SK-N-SH (cell line): ENCODE measurements around the gene HECTD4. TPM values are rescaled to one million over a fixed set of nuclear protein-coding genes. Genes with fewer than 3 reads are reported as not detected.

ENCODE experiments used
- CTCF ChIA-PET: fragments of 300-600, 350-600 bp; formaldehyde crosslinking; extraction: SDS; loops from one replicate; lab custom pipeline; 2021; lab: Yijun Ruan, JAX
- POLR2A ChIA-PET: fragments of 350-600 bp; sonication (Branson Sonifier 250); formaldehyde crosslinking; extraction: SDS; loops from one replicate; lab custom pipeline; 2020; ENCODE audit warnings: antibody characterized with exemption, inconsistent platforms; lab: Yijun Ruan, JAX
- DNase-seq: peaks from one replicate; pipeline ENCODE4 v3.0.0; 2012
- H2AFZ ChIP-seq: fragments of 200-600 bp; sonication (generic); 2 replicates; pipeline ENCODE4 v1.8.1; 2016; ENCODE audit warnings: antibody characterized with exemption, mild to moderate bottlenecking, low read depth
- H3F3A ChIP-seq: fragments of 200-600 bp; sonication (generic); replicated peaks from 2 replicates; pipeline ENCODE3; 2016; ENCODE audit warnings: antibody characterized with exemption, mild to moderate bottlenecking; ENCODE audit not compliant: insufficient read depth
- H3K27ac ChIP-seq, 2 experiments: fragments of 200-500 bp in 1 of 2; fragments of 200-600 bp in 1 of 2; sonication (Bioruptor generic) in 1 of 2; sonication (generic), shearing (Covaris generic) in 1 of 2; 2 replicates each; pipeline versions ENCODE4 v1.5.1 to v1.6.1; 2014 to 2016; ENCODE audit warnings: low read depth in 2 of 2, inconsistent platforms in 1 of 2, low read length in 1 of 2, mild to moderate bottlenecking in 1 of 2, mixed read lengths in 1 of 2
- H3K27me3 ChIP-seq: fragments of 200-600 bp; sonication (generic), shearing (Covaris generic); 2 replicates; pipeline ENCODE4 v1.6.1; 2016; ENCODE audit warnings: mixed run types; ENCODE audit not compliant: insufficient read depth
- H3K36me3 ChIP-seq, 2 experiments: fragments of 200-500 bp in 1 of 2; fragments of 200-600 bp in 1 of 2; sonication (Bioruptor generic) in 1 of 2; sonication (generic) in 1 of 2; replicated peaks in 1 of 2; 2 replicates each; pipeline versions ENCODE3 to v1.5.1; 2014 to 2016; ENCODE audit warnings: low read length in 1 of 2, mild to moderate bottlenecking in 1 of 2; ENCODE audit not compliant: insufficient read depth in 2 of 2, control insufficient read depth in 1 of 2
- H3K4me1 ChIP-seq, 2 experiments: fragments of 200-500 bp in 1 of 2; fragments of 200-600 bp in 1 of 2; sonication (Bioruptor generic) in 1 of 2; sonication (generic), shearing (Covaris generic) in 1 of 2; 2 replicates each; pipeline versions ENCODE4 v1.5.1 to v1.6.1; 2014 to 2016; ENCODE audit warnings: low read depth in 1 of 2, low read length in 1 of 2, mixed run types in 1 of 2; ENCODE audit not compliant: insufficient read depth in 2 of 2, control insufficient read depth in 1 of 2
- H3K4me2 ChIP-seq: fragments of 200-600 bp; sonication (generic), shearing (Covaris generic); 2 replicates; pipeline ENCODE4 v1.6.1; 2017; ENCODE audit warnings: mixed run types
- H3K4me3 ChIP-seq, 2 experiments: fragments of 200-500 bp in 1 of 2; fragments of 200-600 bp in 1 of 2; sonication (Bioruptor generic) in 1 of 2; sonication (generic), shearing (Covaris generic) in 1 of 2; 2 replicates each; pipeline versions ENCODE4 v1.5.1 to v1.8.1; 2014 to 2016; ENCODE audit warnings: low read depth in 2 of 2, inconsistent platforms in 1 of 2, low read length in 1 of 2, mild to moderate bottlenecking in 1 of 2, mixed read lengths in 1 of 2, moderate library complexity in 1 of 2
- H3K79me2 ChIP-seq: fragments of 200-600 bp; sonication (generic); 2 replicates; pipeline ENCODE4 v1.8.1; 2017; ENCODE audit warnings: mild to moderate bottlenecking; ENCODE audit not compliant: insufficient read depth
- H3K9ac ChIP-seq: fragments of 200-600 bp; sonication (generic); 2 replicates; pipeline ENCODE4 v1.6.1; 2017; ENCODE audit warnings: mixed run types
- H3K9me2 ChIP-seq: fragments of 200-600 bp; sonication (generic); 2 replicates; pipeline ENCODE4 v1.6.1; 2017; ENCODE audit warnings: mixed run types
- H3K9me3 ChIP-seq: fragments of 200-600 bp; sonication (generic); 2 replicates; pipeline ENCODE4 v1.6.1; 2017; ENCODE audit warnings: mixed run types, mild to moderate bottlenecking, moderate library complexity
- H4K20me1 ChIP-seq: fragments of 200-600 bp; sonication (generic); 2 replicates; pipeline ENCODE4 v1.6.1; 2017; ENCODE audit warnings: mild to moderate bottlenecking, mixed run types; ENCODE audit not compliant: insufficient read depth
- EZH2phosphoT487 ChIP-seq: fragments of 200-600 bp; sonication (generic); IDR thresholded peaks from 2 replicates; pipeline ENCODE4 v1.6.1; 2017; ENCODE audit warnings: low read depth, mixed run types, mild to moderate bottlenecking, antibody characterized with exemption, moderate library complexity, borderline replicate concordance
- FOXJ3 ChIP-seq: sonication (generic); formaldehyde crosslinking; IDR thresholded peaks from 2 replicates; pipeline ENCODE4 v1.5.1; 2020; ENCODE audit warnings: mild to moderate bottlenecking, missing genetic modification reagents
- FOXM1 ChIP-seq: IDR thresholded peaks from 2 replicates; pipeline ENCODE4 v1.4.0; 2012; ENCODE audit warnings: low read depth, mild to moderate bottlenecking
- GABPA ChIP-seq: IDR thresholded peaks from 2 replicates; pipeline ENCODE4 v1.4.0; 2012; ENCODE audit warnings: low read depth, mild to moderate bottlenecking
- JUND ChIP-seq: IDR thresholded peaks from 2 replicates; pipeline ENCODE4 v1.4.0; 2012
- NFIC ChIP-seq: IDR thresholded peaks from 2 replicates; pipeline ENCODE4 v1.4.0; 2012; ENCODE audit warnings: borderline replicate concordance
- RCOR1 ChIP-seq: fragments of 150-350 bp; IDR thresholded peaks from 2 replicates; pipeline ENCODE4 v1.6.1; 2017; ENCODE audit warnings: antibody characterized with exemption, low read length
- TCF12 ChIP-seq: IDR thresholded peaks from 2 replicates; pipeline ENCODE4 v1.4.0; 2012
- USF1 ChIP-seq: IDR thresholded peaks from 2 replicates; pipeline ENCODE4 v1.4.0; 2012; ENCODE audit warnings: low read depth, borderline replicate concordance
- USF2 ChIP-seq: fragments of 150-350 bp; IDR thresholded peaks from 2 replicates; pipeline ENCODE4 v1.6.1; 2017; ENCODE audit warnings: antibody characterized with exemption, low read length, low read depth, borderline replicate concordance
- WGBS: methylation state at CpG from one replicate; pipeline ENCODE4 v1.1.6; 2017; ENCODE audit warnings: low lambda C conversion rate; 5-methylcytosine and 5-hydroxymethylcytosine counted together
- polyA plus RNA-seq, 3 experiments: library from polyadenylated mRNA; depleted of rRNA; stranded (reverse); fragments of >200 nt; gene quantifications; 2 replicates each; pipeline ENCODE4 v1.2.3, GENCODE V29; 2012

The HECTD4 gene
- polyA plus RNA-seq, 1 of the 3 experiments (the other 2 are of a cell fraction): 14.6 TPM

- Histone ChIP-seq H3K9me3 (no peaks in the 10 kb centered on the region), H3K9me2 (no peaks in the 10 kb centered on the region), H3K79me2 (no peaks in the 10 kb centered on the region), H2AFZ (no peak overlapping the region)
- DNase-seq: no peak
- CTCF ChIA-PET: no interaction called here
- POLR2A ChIA-PET: no interaction called here
- 91% methylated on average over 3 of the region's 3 CpGs for WGBS
- TF ChIP-seq GABPA: no peak
- no peak for TF ChIP-seq USF1
- TF ChIP-seq FOXM1: no peak
- no peak for TF ChIP-seq EZH2phosphoT487
- no peak for TF ChIP-seq USF2
- TF ChIP-seq FOXJ3: no peak
- TF ChIP-seq, all 33 proteins: peak for 0
- no peaks in the 10 kb centered on the region for H3K27me3 ChIP-seq
- peaks cover 24% of the 10 kb centered on the region for H3F3A ChIP-seq
- no peak overlapping the region for H3K4me3 ChIP-seq
- H3K4me1 ChIP-seq: peaks cover 6 to 23% of the 10 kb centered on the region in 2 experiments; a peak in 2 of 4 replicates
- no peak overlapping the region for H3K9ac ChIP-seq
- H4K20me1 ChIP-seq: no peaks in the 10 kb centered on the region
- H3K27ac ChIP-seq: no peak overlapping the region
- H3K4me2 ChIP-seq: no peak overlapping the region
- H3K36me3 ChIP-seq: peaks cover 16 to 20% of the 10 kb centered on the region in 2 experiments
Measured at GRCh38 chr12:112305951-112306350, 76.3 kb downstream of the HECTD4 start.

- no peak for DNase-seq
- H3K36me3 ChIP-seq: peaks cover 16 to 20% of the 10 kb centered on the region in 2 experiments
- CTCF ChIA-PET: interaction anchor here (0.7 kb wide), 1 partner anchor 83 kb away, joined by 5 read pairs; no protein-coding TSS in a partner anchor
- no peaks in the 10 kb centered on the region for H3K27me3 ChIP-seq
- no peak overlapping the region for H2AFZ ChIP-seq
- WGBS: 93% methylated on average over 4 of the region's 4 CpGs
- H3K9ac ChIP-seq: no peak overlapping the region
- no peaks in the 10 kb centered on the region for H3K9me3 ChIP-seq
- peak overlapping the region in 1 of 2 experiments; percentile 35; a peak in 1 of 4 replicates for H3K27ac ChIP-seq
- POLR2A ChIA-PET: no interaction called here
- no peaks in the 10 kb centered on the region for H4K20me1 ChIP-seq
- peaks cover 18% of the 10 kb centered on the region for H3F3A ChIP-seq
- no peak overlapping the region for H3K4me2 ChIP-seq
- H3K4me1 ChIP-seq: peaks cover 6 to 14% of the 10 kb centered on the region in 2 experiments; a peak in 2 of 4 replicates
- no peaks in the 10 kb centered on the region for H3K79me2 ChIP-seq
- no peak overlapping the region for H3K4me3 ChIP-seq
- TF ChIP-seq RCOR1: no peak
- no peaks in the 10 kb centered on the region for H3K9me2 ChIP-seq
Measured at GRCh38 chr12:112304436-112304835, 77.8 kb downstream of the HECTD4 start.

GRCh38 chr12:112303799-112304198 lies 78.4 kb downstream of the HECTD4 start:
- no peak overlapping the region for H3K9ac ChIP-seq
- H3K27me3 ChIP-seq: no peaks in the 10 kb centered on the region
- H3K27ac ChIP-seq: peak overlapping the region in 1 of 2 experiments; percentile 78; a peak in 2 of 4 replicates
- ChIA-PET POLR2A (no interaction called here), CTCF (no interaction called here)
- no peak for DNase-seq
- WGBS: 94% methylated on average over 2 of the region's 2 CpGs
- no peaks in the 10 kb centered on the region for H3K79me2 ChIP-seq
- peaks cover 16 to 17% of the 10 kb centered on the region in 2 experiments for H3K36me3 ChIP-seq
- TF ChIP-seq TCF12 (no peak), JUND (no peak), NFIC (no peak)
- peaks cover 6 to 14% of the 10 kb centered on the region in 2 experiments; a peak in 2 of 4 replicates for H3K4me1 ChIP-seq
- H2AFZ ChIP-seq: no peak overlapping the region
- H3K4me3 ChIP-seq: no peak overlapping the region
- H3F3A ChIP-seq: peaks cover 17% of the 10 kb centered on the region
- no peaks in the 10 kb centered on the region for H3K9me3 ChIP-seq
- H3K9me2 ChIP-seq: no peaks in the 10 kb centered on the region
- H3K4me2 ChIP-seq: peak overlapping the region; percentile 26; the same call in 1 of the 2 replicates
- no peaks in the 10 kb centered on the region for H4K20me1 ChIP-seq
